GM20431 (cell line): ENCODE results near the gene VPS72.
"Not testable (repeated sequence)": the region's sequence is repeated elsewhere in the genome, so short reads cannot be mapped to it uniquely, and the experiment has no call there.

Experiments
- in situ Hi-C: fragments of 300-500 bp; cut with MseI, MboI; formaldehyde crosslinking; loops from one replicate; pipeline ENCODE4 v1.15.0; 2020; ENCODE audit warnings: low sequenced_read_pairs; ENCODE audit not compliant: unreplicated experiment

The VPS72 gene

GRCh38 chr1:151189637-151190445, at the start of gene VPS72:
Gene VPS72 (minus strand): TSS chr1:151190197. CDS start chr1:151190121, 76 bp downstream.
- in situ Hi-C loops: no loop called here

GRCh38 chr1:151238467-151238739, 48.4 kb upstream of the VPS72 start:
- in situ Hi-C loops: no loop called here

GRCh38 chr1:151237678-151238466, 47.9 kb upstream of the VPS72 start:
- in situ Hi-C loops: no loop called here

GRCh38 chr1:151235235-151235634, 45.2 kb upstream of the VPS72 start:
- in situ Hi-C loops: no loop called here

GRCh38 chr1:151222130-151222529, 32.1 kb upstream of the VPS72 start:
- in situ Hi-C loops: no loop called here

- in situ Hi-C loops: no loop called here
Observed at GRCh38 chr1:151221616-151222015, 31.6 kb upstream of the VPS72 start.

- in situ Hi-C loops: no loop called here
Observed at GRCh38 chr1:151213560-151213959, 23.6 kb upstream of the VPS72 start.

GRCh38 chr1:151211972-151212705, 22.1 kb upstream of the VPS72 start:
- in situ Hi-C loops: no loop called here

- in situ Hi-C loops: no loop called here
Observed at GRCh38 chr1:151210830-151211229, 20.8 kb upstream of the VPS72 start.

GRCh38 chr1:151205381-151205965, 15.5 kb upstream of the VPS72 start:
- in situ Hi-C loops: not testable (repeated sequence)

GRCh38 chr1:151199873-151200581, 10.0 kb upstream of the VPS72 start:
- in situ Hi-C loops: no loop called here

- in situ Hi-C loops: no loop called here
Observed at GRCh38 chr1:151198254-151199127, 8.5 kb upstream of the VPS72 start, which contains the start of gene PIP5K1A. Gene PIP5K1A (plus strand): TSS chr1:151198552. CDS start chr1:151198997, 445 bp downstream.

- in situ Hi-C loops: no loop called here
Observed at GRCh38 chr1:151197863-151198253, 7.9 kb upstream of the VPS72 start.

GRCh38 chr1:151196292-151196800, 6.3 kb upstream of the VPS72 start:
- in situ Hi-C loops: no loop called here

- in situ Hi-C loops: not testable (repeated sequence)
Observed at GRCh38 chr1:151194894-151195594, 5.0 kb upstream of the VPS72 start.

GRCh38 chr1:151193856-151194255, 3.9 kb upstream of the VPS72 start:
- in situ Hi-C loops: no loop called here

GRCh38 chr1:151193304-151193703, 3.3 kb upstream of the VPS72 start:
- in situ Hi-C loops: no loop called here

GRCh38 chr1:151192047-151192446, 2.0 kb upstream of the VPS72 start:
- in situ Hi-C loops: no loop called here
